HEK293T (cell line): Measurements from ENCODE around the gene HOXB3.

ENCODE experiments used
- FOXM1 ChIP-seq: fragments of 450-650 bp; IDR thresholded peaks from 2 replicates; pipeline ENCODE4 v1.6.1; 2017; ENCODE audit warnings: mild to moderate bottlenecking, borderline replicate concordance
- SP1 ChIP-seq: fragments of 450-650 bp; IDR thresholded peaks from 2 replicates; pipeline ENCODE4 v1.6.1; 2017

GRCh38 chr17:48526608-48527546 lies 63.2 kb downstream of the HOXB3 start:
- TF ChIP-seq SP1 (no peak), FOXM1 (no peak)
